Globus pallidus (tissue), 1 donor: Measurements from ENCODE around the gene PRAMEF12.
"Not testable (repeated sequence)": the region's sequence is repeated elsewhere in the genome, so short reads cannot be mapped to it uniquely, and the experiment has no call there.

Experiments used
- DNase-seq: peaks from one replicate; pipeline ENCODE4 v3.0.0-alpha.2; 2015; ENCODE audit warnings: low spot score

The PRAMEF12 gene

GRCh38 chr1:12773438-12773837 lies at the start of gene PRAMEF12:
PRAMEF12 (plus strand) TSS chr1:12773738; CDS start chr1:12774868, 1,130 bp downstream.
- no peak for DNase-seq

- no peak for DNase-seq
Measured at GRCh38 chr1:12728391-12728790, 45.1 kb upstream of the PRAMEF12 start.

GRCh38 chr1:12730156-12730555 lies 43.4 kb upstream of the PRAMEF12 start:
- DNase-seq = no peak

- DNase-seq = not testable (repeated sequence)
Measured at GRCh38 chr1:12731084-12731483, 42.5 kb upstream of the PRAMEF12 start.

GRCh38 chr1:12734651-12735050 lies 38.9 kb upstream of the PRAMEF12 start:
- no peak for DNase-seq

- no peak for DNase-seq
Measured at GRCh38 chr1:12738934-12739333, 34.6 kb upstream of the PRAMEF12 start.

GRCh38 chr1:12739613-12740012 lies 33.9 kb upstream of the PRAMEF12 start:
- DNase-seq = no peak

GRCh38 chr1:12741946-12742345 lies 31.6 kb upstream of the PRAMEF12 start:
- no peak for DNase-seq

- DNase-seq = no peak
Measured at GRCh38 chr1:12745126-12745991, 28.2 kb upstream of the PRAMEF12 start.

- DNase-seq = no peak
Measured at GRCh38 chr1:12745992-12746323, 27.6 kb upstream of the PRAMEF12 start, which contains the start of gene CFAP107. CFAP107 (plus strand) TSS chr1:12746200; CDS start chr1:12746431, 231 bp downstream.

- DNase-seq = no peak
Measured at GRCh38 chr1:12748778-12749355, 24.7 kb upstream of the PRAMEF12 start.

GRCh38 chr1:12754738-12755137 lies 18.8 kb upstream of the PRAMEF12 start:
- DNase-seq = no peak

GRCh38 chr1:12756273-12756672 lies 17.3 kb upstream of the PRAMEF12 start:
- no peak for DNase-seq

GRCh38 chr1:12756768-12757413 lies 16.6 kb upstream of the PRAMEF12 start:
- no peak for DNase-seq

GRCh38 chr1:12757836-12758235 lies 15.7 kb upstream of the PRAMEF12 start:
- DNase-seq = no peak

- no peak for DNase-seq
Measured at GRCh38 chr1:12760256-12760795, 13.2 kb upstream of the PRAMEF12 start.

- no peak for DNase-seq
Measured at GRCh38 chr1:12761781-12762180, 11.8 kb upstream of the PRAMEF12 start.

- DNase-seq = no peak
Measured at GRCh38 chr1:12762766-12763165, 10.8 kb upstream of the PRAMEF12 start.

GRCh38 chr1:12763479-12763878 lies 10.1 kb upstream of the PRAMEF12 start:
- no peak for DNase-seq

- no peak for DNase-seq
Measured at GRCh38 chr1:12764016-12764415, 9.5 kb upstream of the PRAMEF12 start.

GRCh38 chr1:12769031-12769430 lies 4.5 kb upstream of the PRAMEF12 start:
- no peak for DNase-seq

GRCh38 chr1:12769976-12770505 lies 3.5 kb upstream of the PRAMEF12 start:
- no peak for DNase-seq
